Inferior parietal cortex (tissue), 1 donor: ENCODE measurements around the gene GCLM.
"Not testable (repeated sequence)": the region's sequence is repeated elsewhere in the genome, so short reads cannot be mapped to it uniquely, and the experiment has no call there.

Experiments
- DNase-seq: peaks from one replicate; pipeline ENCODE4 v3.0.0-alpha.2; 2016; ENCODE audit errors: extremely low spot score

GCLM gene

GRCh38 chr1:93909146-93910050 is at the start of gene GCLM:
Gene GCLM, minus strand, starts transcription at chr1:93909430. Its CDS starts 267 bp downstream, at chr1:93909163.
- DNase-seq = peak; percentile 82

- DNase-seq = no peak
These were observed 49.5 kb upstream of the GCLM start for GRCh38 chr1:93958726-93959100.

GRCh38 chr1:93958032-93958725 is 48.9 kb upstream of the GCLM start:
- no peak for DNase-seq

- DNase-seq = no peak
These were observed 46.5 kb upstream of the GCLM start for GRCh38 chr1:93955765-93956164.

GRCh38 chr1:93947002-93947686 is 37.9 kb upstream of the GCLM start:
- DNase-seq = not testable (repeated sequence)

GRCh38 chr1:93938461-93939145 is 29.4 kb upstream of the GCLM start:
- DNase-seq = no peak

- DNase-seq = no peak
These were observed 28.8 kb upstream of the GCLM start for GRCh38 chr1:93937997-93938396.

- no peak for DNase-seq
These were observed 16.0 kb upstream of the GCLM start for GRCh38 chr1:93925206-93925605.

- DNase-seq = no peak
These were observed 10.6 kb upstream of the GCLM start for GRCh38 chr1:93919780-93920179.

GRCh38 chr1:93917302-93917701 is 8.1 kb upstream of the GCLM start:
- DNase-seq = no peak

- not testable (repeated sequence) for DNase-seq
These were observed 1.6 kb upstream of the GCLM start for GRCh38 chr1:93910880-93911279.

GRCh38 chr1:93910305-93910704 is 1.1 kb upstream of the GCLM start:
- no peak for DNase-seq

- DNase-seq = no peak
These were observed 660 bp downstream of the GCLM start for GRCh38 chr1:93908394-93909145.

- DNase-seq = no peak
These were observed 1.5 kb downstream of the GCLM start for GRCh38 chr1:93907718-93908117.

GRCh38 chr1:93906480-93906879 is 2.8 kb downstream of the GCLM start:
- DNase-seq = no peak

- DNase-seq = no peak
These were observed 3.5 kb downstream of the GCLM start for GRCh38 chr1:93905734-93906133.

- DNase-seq = no peak
These were observed 4.2 kb downstream of the GCLM start for GRCh38 chr1:93905051-93905450.

- no peak for DNase-seq
These were observed 5.0 kb downstream of the GCLM start for GRCh38 chr1:93904228-93904627.

GRCh38 chr1:93900723-93901504 is 8.3 kb downstream of the GCLM start:
- no peak for DNase-seq

- DNase-seq = no peak
These were observed 9.6 kb downstream of the GCLM start for GRCh38 chr1:93899543-93900207.
